Measurements from ENCODE around the gene SIGLEC7. TPM values are rescaled to one million over a fixed set of nuclear protein-coding genes. Genes with fewer than 3 reads are reported as not detected.

SIGLEC7 gene
- total RNA-seq, 1 donor from 2014 or later = not detected

- Histone ChIP-seq H3K4me2 (no peak overlapping the region), H2AFZ (replicated peaks) (no peak overlapping the region), H3K9me3 (ENCODE audit: low read depth) (no peaks in the 10 kb centered on the region), H3K4me1 (no peaks in the 10 kb centered on the region), H3K27me3 (peaks cover 2% of the 10 kb centered on the region), H3F3A (ENCODE audit: low read depth) (no peaks in the 10 kb centered on the region), H4K20me1 (ENCODE audit: low read depth) (no peaks in the 10 kb centered on the region), H3K36me3 (no peaks in the 10 kb centered on the region), H3K4me3 (no peak overlapping the region), H3K9ac (no peak overlapping the region), H3K27ac (no peak overlapping the region), H3K79me2 (ENCODE audit: low read depth) (no peaks in the 10 kb centered on the region)
- H3K4me1 Mint-ChIP-seq = no peaks in the 10 kb centered on the region
- no peaks in the 10 kb centered on the region for H3K9me3 Mint-ChIP-seq
- peak overlapping the region; percentile 76 for H3K27ac Mint-ChIP-seq
- no peak overlapping the region for H3K4me3 Mint-ChIP-seq
- peaks cover 8% of the 10 kb centered on the region for H3K27me3 Mint-ChIP-seq (ENCODE audit: insufficient read depth, low read depth)
- DNase-seq (ENCODE audit: low spot score) = no peak
- TF ChIP-seq EZH2phosphoT487 (IDR thresholded peaks at IDR 0.05) (no peak), CTCF (IDR thresholded peaks at IDR 0.05) (no peak), EZH2 (IDR thresholded peaks at IDR 0.05) (no peak)
- no peaks in the 10 kb centered on the region for H3K36me3 Mint-ChIP-seq
Measured at GRCh38 chr19:51122112-51122981, 19.8 kb upstream of the SIGLEC7 start.

- Histone ChIP-seq H4K20me1 (ENCODE audit: low read depth) (no peaks in the 10 kb centered on the region), H3K4me2 (no peak overlapping the region), H3K27ac (no peak overlapping the region), H3K79me2 (ENCODE audit: low read depth) (no peaks in the 10 kb centered on the region), H3K27me3 (no peaks in the 10 kb centered on the region), H3K9me3 (ENCODE audit: low read depth) (no peaks in the 10 kb centered on the region), H3K36me3 (no peaks in the 10 kb centered on the region), H3K4me3 (no peak overlapping the region), H3K9ac (no peak overlapping the region), H3F3A (ENCODE audit: low read depth) (no peaks in the 10 kb centered on the region), H2AFZ (replicated peaks) (no peak overlapping the region), H3K4me1 (no peaks in the 10 kb centered on the region)
- no peaks in the 10 kb centered on the region for H3K4me1 Mint-ChIP-seq
- no peaks in the 10 kb centered on the region for H3K9me3 Mint-ChIP-seq
- no peak overlapping the region for H3K27ac Mint-ChIP-seq
- H3K36me3 Mint-ChIP-seq = no peaks in the 10 kb centered on the region
- H3K4me3 Mint-ChIP-seq = no peak overlapping the region
- peaks cover 8% of the 10 kb centered on the region for H3K27me3 Mint-ChIP-seq (ENCODE audit: insufficient read depth, low read depth)
- no peak for DNase-seq (ENCODE audit: low spot score)
- TF ChIP-seq EZH2phosphoT487 (IDR thresholded peaks at IDR 0.05) (no peak), CTCF (IDR thresholded peaks at IDR 0.05) (no peak), EZH2 (IDR thresholded peaks at IDR 0.05) (no peak)
Measured at GRCh38 chr19:51123381-51123800, 18.7 kb upstream of the SIGLEC7 start.

GRCh38 chr19:51123802-51124201 is 18.3 kb upstream of the SIGLEC7 start:
- Histone ChIP-seq H3K79me2 (ENCODE audit: low read depth) (no peaks in the 10 kb centered on the region), H3K36me3 (no peaks in the 10 kb centered on the region), H3K9me3 (ENCODE audit: low read depth) (no peaks in the 10 kb centered on the region), H3K27ac (no peak overlapping the region), H2AFZ (replicated peaks) (no peak overlapping the region), H3K27me3 (no peaks in the 10 kb centered on the region), H3K9ac (no peak overlapping the region), H3K4me3 (no peak overlapping the region), H4K20me1 (ENCODE audit: low read depth) (no peaks in the 10 kb centered on the region), H3F3A (ENCODE audit: low read depth) (no peaks in the 10 kb centered on the region), H3K4me2 (no peak overlapping the region), H3K4me1 (no peaks in the 10 kb centered on the region)
- Mint-ChIP-seq H3K4me1 (no peaks in the 10 kb centered on the region), H3K27ac (no peak overlapping the region), H3K27me3 (ENCODE audit: insufficient read depth, low read depth) (peaks cover 8% of the 10 kb centered on the region), H3K4me3 (no peak overlapping the region), H3K36me3 (no peaks in the 10 kb centered on the region), H3K9me3 (no peaks in the 10 kb centered on the region)
- TF ChIP-seq EZH2 (IDR thresholded peaks at IDR 0.05) (no peak), CTCF (IDR thresholded peaks at IDR 0.05) (no peak), EZH2phosphoT487 (IDR thresholded peaks at IDR 0.05) (no peak)
- DNase-seq (ENCODE audit: low spot score) = no peak
